HL-60/S4 treated with retinoic acid at 250 ng/mL for 4 days and 3 days (cell line): ENCODE results near the gene PYGL.
"Not testable (repeated sequence)": the region's sequence is repeated elsewhere in the genome, so short reads cannot be mapped to it uniquely, and the experiment has no call there.

ENCODE experiments used
- in situ Hi-C: fragments of 300-500 bp; cut with MboI; formaldehyde crosslinking; loops from 2 replicates; pipeline ENCODE4 v1.7.0; 2022; ENCODE audit warnings: low sequenced_read_pairs

Gene PYGL

DNA sequence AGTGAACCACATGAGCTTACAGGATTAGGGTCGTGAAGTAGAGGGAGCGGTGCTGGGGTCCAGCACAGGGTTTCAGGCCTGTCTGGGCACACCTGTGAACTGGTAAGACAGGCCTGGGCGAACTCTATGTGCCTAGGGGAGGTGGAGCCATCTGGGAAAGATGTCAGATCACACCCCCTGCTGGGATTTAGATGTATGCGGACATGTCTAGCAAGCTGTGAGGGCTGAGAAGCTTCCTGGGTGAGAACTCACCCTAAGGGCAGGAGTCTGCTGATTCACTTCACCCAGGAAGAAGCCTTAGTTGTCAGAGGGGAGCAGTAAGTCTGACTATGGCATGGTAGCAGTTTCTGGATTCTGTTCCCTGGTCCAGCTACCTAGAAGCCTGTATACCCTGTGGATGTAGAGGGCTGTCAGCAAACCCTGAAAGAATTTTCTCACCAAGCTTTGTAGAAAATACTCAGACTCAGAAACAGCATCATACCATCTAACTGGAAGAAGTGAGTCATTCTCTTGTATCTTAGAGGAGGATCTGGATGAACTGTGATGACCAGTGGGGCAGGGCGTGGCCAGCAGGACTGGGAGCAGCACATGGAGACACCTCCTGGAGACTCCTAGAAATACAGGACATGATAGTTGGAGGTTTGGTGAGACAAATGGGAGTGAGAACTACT, 11.2 kb upstream of the PYGL start:
- in situ Hi-C loops, result no loop called here

DNA sequence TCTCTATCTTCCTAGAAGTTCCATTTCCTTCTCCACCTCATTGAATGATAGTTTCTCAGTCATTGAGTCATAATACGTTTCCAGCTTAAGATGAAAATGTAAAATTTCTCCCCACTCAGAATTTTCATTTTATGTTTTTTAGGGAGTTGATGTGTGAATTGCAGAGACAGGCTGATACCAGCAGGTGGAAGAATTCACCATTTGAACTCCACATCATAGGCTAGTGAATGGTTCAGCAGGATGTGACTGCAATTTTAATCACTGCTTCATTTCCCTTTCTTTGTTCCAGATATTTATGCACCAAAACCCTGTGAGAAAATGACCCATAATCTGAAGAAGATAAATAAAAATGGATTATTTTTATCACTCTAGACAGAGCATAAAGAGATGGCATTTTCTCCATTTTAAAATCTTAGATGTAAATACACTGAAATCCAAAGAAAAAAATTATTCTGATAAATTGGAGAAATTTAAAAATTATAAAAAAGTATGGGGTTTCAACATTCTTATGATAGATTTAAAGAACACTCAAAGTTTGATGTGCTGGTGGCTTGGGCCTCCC, 10.6 kb upstream of the PYGL start:
- in situ Hi-C loops, result no loop called here

DNA sequence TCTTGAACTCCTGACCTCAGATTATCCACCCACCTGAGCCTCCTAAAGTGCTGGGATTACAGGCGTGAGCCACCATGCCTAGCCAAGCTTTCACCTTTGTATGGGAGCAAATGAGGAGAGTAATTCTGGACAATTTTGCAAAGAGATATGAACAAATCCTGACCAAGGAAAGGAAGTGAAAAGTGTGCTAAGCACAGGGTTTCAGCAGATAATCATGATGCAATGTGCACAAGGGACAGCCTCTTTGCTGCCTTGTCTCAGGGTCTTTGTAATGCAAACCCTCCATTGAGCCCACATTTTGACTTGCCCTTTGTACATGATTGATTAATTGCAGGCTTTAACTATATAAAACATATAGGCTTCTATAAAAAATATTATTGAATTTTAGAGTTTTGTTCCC, 9.2 kb upstream of the PYGL start:
- in situ Hi-C loops, result no loop called here

DNA sequence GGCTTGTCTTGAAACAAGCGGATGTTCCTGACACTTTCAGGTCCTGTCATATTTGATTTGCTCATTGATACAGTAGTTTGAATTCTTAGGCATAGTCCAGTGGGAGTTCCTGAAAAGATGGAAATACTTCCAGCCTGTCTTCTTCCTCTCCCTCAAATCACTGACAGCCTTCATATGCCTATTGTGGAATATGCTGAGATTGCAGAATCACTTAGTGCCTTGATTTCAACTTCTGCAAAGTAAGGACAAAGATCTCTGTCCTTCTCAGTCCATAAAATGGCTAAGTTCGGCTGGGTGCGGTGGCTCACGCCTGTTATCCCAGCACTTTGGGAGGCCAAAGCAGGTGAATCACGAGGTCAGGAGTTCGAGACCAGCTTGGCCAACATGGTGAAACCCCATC, 6.7 kb upstream of the PYGL start:
- in situ Hi-C loops, result no loop called here

DNA sequence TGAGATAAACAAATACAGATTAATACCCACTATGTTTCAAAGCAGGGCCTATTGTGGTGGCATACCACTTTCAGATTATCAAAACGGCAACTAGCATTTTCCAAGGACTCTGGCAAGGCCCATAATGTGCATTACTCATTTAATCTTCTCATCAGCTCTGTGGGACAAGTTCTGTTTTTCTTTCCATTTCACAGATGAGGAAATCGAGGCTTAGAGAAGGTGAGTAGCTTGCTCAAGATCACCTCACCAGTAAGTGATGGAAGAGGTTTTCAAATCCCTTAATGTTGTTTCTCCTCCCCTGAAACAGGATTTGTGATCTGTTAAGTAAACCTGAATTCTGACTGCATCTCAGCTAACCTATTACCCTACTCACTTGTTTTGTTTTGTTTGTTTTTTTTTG, 3.9 kb upstream of the PYGL start:
- in situ Hi-C loops, result no loop called here

DNA sequence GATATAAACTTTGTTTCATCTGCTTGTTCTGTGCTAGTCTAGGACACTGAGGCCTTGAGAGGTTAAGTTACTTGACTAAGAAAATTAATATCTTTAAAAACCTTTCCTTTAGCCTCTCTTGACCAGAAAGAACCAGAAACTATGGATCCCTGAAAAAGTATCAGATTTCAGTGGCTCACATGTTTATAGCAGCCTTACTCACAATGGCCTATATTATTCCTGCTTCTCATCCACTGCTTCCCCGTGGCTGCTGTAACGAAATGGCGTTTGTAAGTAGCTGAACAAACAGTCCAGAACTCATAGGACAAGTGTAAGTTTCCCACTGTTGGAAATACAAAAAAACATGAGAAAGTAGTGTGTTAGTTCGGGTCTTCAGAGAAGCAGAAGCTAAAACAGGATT, 3.2 kb upstream of the PYGL start:
- in situ Hi-C loops, result no loop called here

DNA sequence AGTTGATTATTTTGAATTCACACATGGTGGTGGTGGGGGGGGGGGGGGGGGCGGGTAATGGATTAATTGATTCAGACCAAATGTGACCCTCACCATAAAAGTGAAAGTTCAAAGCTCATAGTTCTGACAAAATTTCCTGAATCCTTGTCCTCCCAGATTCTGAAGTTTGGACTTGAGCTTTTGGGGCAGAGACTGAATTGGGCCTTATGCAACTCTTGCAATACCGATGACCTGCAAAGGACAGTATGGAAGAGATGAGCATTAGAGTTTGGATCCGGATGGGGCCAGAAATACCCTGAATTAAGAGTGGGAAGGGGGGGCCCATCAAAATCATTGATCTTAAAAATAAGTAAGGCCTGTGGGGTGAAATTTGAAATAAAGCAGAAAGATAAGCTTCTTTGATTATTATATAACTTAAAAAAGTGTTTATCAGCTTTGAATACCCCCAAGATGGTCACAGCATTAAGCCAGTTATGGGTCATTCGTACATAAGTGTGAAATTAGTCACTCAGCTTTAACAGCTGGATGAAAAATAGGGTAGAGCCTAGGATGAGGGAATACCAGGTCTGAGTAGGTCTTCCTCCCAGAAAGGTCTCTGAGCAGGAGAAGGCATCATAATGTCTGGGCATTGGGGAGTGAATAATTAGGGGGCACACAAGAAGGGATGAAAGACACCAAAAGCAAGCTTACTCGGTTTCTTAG, 2.1 kb upstream of the PYGL start:
- in situ Hi-C loops, result no loop called here

DNA sequence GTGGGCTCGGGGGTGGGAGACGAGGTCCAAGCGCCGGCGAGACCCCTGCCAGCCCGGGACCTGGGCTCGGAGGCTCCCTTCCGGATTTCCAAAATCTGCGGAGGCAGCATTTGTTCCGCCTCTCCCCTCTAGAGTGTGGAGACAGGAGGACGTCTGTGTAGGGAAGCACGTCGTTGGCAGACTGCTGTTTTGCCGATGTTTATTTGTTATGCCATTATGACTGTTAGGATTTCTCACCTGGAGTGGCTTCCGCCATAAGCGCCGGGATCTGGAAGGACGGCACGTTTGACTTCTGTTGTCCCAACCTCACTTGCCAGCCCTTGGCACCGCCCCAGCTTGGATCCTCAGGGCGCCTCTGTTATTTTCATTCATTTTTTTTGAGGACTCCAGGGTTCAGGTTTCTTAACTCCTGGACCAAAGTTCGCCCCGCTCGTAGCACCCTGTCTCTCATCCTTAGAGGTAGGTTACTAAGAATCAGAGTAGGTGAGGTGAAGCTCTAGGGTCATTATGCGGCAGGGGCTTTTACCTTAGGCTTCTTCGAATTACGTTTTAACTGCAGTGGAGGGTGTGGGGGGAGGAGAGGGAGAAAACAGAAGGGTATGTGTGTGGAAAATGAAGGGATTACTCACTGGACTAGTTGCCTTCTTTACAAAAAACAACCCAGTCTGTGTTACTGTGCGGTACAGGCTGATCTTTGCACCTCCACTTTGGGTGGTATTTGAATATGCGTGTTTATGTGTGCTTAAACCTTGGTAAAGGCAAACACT, 547 bp upstream of the PYGL start:
- in situ Hi-C loops, result no loop called here

DNA sequence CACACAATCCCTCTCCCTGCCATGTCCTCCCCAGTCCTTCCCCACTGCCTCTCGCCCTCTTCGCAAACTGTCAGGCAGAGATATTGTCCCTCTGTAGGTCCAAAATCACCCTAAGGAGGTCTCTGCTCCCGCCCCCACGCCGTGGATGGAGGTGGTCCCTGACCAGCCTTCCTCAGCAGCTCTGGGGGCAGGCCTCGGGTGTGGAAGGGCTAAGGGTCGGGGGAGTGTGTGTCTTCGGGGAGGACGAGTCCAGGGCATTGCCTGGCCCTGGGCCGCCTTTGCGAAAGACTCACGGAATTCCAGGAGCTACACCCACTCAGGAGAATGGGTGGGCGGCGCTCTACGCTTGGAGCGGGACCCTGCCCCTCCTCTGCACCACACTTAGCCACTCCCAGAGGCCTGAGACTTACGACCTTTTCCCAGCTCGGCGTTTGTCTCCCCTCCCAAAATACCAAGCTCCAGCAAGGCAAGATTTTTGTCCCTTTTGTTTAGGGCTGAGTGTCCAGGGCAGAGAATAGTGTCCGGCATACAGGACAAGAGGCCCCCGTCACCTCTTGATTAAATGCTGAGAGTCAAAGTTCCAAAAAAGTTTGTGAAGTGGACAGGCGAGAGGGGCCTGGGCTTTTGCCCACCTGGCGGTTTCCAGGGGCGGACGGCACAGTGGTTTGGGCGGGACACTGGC, 881 bp downstream of the PYGL start:
- in situ Hi-C loops, result no loop called here

DNA sequence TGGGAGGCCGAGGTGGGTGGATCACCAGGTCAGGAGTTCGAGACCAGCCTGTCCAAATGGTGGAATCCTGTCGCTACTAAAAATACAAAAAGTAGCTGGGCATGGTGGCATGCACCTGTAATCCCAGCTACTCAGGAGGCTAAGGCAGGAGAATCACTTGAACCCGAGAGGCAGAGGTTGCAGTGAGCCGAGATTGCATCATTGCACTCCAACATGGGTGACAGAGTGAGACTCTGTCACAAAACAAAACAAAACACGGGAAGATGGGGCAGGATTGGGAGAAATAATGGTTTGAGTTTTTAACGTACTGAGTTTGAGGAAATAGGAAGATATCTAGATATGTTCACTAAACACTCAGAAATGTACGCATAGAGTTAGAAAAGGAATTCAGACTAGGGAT, 2.6 kb downstream of the PYGL start:
- in situ Hi-C loops, result not testable (repeated sequence)

DNA sequence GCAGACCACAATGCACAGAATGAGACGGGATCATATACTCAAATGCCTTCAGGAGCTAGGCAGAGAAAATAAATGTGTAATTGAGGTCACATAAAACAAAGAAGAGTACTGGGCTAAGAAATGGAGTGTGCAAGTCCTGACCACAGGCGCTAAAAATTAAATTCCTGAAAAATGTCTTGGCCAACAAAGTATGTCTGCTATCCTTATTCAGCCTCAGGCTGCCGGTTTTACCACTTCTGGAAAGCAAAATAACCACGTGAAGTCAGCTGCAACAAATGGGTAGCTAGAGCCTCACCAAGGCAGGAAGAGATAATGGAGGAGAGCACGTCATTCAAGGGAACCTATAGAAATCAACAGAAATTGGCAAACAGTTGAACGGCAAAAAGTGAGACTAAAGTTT, 3.1 kb downstream of the PYGL start:
- in situ Hi-C loops, result no loop called here

DNA sequence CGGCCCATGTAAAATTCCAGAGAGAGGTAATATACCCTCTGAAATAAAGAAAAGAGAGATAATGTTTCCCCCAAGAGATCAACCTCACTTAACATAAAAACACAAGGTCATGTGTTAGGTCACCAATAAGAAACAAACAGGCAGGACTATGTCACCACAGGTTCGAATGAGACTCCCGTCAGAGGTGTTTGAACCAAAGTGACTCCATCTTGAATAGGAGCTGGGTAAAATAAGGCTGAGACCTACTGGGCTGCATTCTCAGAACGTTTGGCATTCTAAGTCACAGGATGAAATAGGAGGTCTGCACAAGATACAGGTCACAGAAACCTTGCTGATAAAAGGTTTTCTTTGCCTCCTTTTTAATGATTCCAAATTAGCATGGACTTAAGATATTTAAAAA, 6.5 kb downstream of the PYGL start:
- in situ Hi-C loops, result no loop called here

DNA sequence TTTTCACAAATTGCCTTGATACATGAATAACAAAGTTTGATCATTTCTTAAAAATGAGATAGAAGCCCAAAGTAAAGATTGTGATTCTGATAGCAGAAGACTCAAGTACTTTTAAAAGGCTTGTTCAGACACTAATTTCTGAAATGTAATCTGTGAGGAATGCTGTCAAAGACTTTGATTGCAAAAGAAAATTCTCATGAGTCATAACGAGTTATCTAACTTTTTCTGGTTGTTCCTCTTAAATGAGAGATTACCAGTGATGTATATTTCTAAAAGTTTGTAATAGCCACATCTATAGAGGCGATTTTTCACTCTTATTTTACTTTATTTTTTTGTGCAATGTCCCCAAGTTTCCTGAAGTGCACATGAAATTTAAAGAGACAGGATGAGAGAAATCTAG, 7.0 kb downstream of the PYGL start:
- in situ Hi-C loops, result no loop called here

DNA sequence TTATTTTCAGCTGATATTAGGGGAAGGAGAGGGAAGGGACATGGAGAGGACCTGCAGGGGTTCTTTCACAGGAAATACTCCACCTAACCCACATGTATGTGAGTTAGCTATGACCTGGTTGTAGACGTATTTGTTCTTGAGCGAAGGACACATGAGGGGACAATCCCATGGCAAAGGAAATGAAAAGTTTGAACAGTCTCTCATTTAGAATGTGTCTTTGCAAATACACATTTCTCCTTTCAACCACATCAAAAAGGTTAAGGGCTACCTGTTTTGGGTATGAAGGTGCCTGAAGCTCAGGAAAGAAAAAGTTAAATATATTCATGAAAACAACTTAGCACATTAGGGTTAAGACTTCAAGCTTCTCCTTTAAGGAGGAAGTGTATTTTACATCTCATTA, 7.4 kb downstream of the PYGL start:
- in situ Hi-C loops, result no loop called here

DNA sequence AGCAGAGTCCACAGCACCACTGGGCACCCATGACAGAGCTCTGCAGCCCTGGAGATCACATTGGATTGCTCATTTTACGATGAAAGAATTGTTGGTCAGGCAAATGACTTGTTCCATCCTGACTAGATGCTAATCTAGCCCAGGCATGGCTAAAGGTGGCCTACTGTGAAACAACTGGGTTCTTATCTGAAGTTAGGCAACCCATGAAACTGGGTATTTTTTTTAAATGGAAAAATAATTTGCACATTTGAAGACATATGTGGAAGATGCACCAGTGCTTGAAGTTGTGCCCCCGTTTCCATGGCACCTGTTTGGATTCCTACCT, 8.3 kb downstream of the PYGL start:
- in situ Hi-C loops, result no loop called here

DNA sequence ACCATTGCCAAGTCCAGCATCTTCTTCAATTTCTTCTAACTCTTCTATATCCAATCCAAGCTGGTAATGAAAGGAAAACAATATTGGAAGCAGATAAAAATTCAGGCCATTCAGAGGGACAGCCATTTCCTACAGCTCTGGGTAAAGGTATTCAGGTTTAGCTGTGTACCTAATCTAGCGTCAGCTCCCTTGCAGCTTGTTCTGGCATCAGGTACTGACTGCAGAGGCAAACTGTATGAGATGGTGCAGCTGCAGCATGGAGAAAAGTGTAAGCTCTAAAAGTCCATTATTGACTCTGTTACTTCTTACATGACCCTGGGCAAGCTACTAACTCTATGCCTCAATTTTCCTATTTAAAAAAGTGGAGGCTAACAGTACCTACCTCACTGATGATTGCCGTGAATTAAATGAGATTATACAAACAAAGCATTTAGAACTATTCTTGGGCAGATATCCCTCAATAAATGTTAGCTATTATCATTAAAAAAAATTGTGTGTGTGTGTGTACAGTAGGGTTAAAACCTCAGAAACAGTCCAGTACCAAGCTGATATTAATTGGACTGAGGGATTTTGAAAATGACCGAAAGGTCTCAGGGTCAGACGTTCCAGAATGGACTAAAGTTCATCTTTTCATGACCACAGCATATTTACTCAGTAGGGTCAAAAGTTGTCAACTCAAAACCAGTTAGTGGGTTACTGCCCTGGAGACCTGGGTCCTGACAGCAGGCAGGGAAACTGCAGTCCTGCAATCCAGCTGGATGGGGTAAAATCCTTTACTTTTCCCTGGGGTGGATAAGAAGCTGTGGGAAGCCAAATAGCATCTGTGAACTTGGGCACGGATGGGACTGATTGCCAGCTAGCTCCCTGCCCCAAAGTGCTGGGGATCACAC, 8.9 kb downstream of the PYGL start:
- in situ Hi-C loops, result no loop called here

DNA sequence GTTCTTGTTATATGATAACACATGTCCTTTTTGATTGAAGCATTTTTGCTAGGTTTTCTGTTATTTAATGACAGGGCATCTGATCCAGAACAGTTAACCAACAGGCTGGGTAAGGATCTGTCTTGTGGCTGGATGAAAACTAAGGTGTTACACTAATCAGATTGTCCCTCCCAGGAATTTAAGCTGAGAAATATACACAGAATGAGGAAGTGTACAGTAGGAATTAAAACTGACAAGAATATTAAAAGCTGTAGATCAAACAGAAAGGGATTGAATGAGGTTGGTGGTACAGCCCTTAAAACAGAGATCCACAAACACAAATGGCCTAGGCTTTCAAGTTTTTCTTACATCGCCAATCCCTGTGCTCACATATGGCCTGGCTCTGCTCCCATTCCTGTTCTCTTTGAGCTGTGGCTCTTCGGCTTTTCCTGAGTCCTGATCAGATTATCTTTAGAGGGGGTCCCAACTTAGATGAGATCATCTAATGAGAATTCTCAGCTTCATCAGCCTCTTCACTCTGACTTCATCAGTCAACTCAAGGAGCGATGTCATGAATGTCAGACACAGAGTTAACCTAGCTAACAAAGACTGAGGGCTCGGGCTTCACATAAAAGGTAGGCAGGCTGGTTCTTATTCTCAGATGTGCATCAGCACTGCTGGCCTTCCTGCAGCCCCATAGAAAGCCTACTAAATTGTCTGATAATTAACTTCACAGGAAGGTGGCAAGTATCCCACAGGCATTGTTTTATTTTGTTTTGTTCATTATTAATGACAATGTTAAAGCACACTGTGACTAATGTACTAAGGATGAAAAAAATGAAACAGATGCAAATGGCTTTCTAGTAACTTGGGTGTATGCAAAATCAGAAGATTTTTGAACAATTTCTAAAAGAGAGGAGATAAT, 11.4 kb downstream of the PYGL start:
- in situ Hi-C loops, result no loop called here

DNA sequence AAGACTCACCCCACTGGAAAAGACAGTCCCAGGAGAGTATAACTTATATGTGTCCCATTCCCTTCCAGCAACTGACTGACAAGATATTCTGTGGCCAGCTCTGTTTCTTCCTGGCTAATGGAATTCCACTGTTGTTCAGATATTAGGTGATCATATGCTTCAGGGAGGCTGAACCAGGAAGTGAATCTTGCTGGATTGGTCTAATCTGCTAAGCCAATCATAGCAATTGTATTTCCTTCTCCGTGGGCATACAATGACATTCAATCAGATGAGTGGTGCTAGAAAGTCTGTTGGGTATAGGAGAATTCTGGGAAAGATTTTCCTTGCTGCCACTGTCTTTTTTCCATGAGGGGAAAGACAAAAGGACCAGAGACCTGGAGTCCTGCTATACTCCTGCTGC, 12.1 kb downstream of the PYGL start:
- in situ Hi-C loops, result no loop called here

DNA sequence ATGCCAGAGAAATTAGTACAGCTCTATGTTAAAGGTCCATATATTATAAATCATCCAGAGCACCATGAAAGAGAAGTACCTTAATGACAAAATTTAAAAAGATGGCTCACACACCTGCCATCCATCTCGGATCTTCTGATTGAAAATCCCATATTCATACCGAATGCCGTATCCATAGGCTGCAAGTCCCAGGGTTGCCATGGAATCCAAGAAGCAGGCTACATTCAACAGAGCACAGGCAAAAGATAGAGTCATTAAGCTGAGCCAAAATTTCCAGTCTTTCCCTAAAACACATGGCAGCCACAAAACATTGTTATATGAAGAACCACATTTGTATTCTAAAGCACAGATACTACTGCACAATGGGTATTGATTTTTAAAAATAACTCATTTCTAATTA, 12.7 kb downstream of the PYGL start:
- in situ Hi-C loops, result no loop called here
